WERI-Rb-1 (cell line): Measurements from ENCODE around the gene PKNOX2.

ENCODE experiments used
- DNase-seq: peaks from one replicate; pipeline ENCODE4 v3.0.0-alpha.2; 2020
- H3K27ac ChIP-seq: fragments of 250-450 bp; sonication (Bioruptor Pico); 2 replicates; pipeline ENCODE4 v1.5.1; 2020; ENCODE audit warnings: mild to moderate bottlenecking, moderate library complexity
- H3K27me3 ChIP-seq: fragments of 250-450 bp; sonication (Bioruptor Pico); 2 replicates; pipeline ENCODE4 v1.5.1; 2021; ENCODE audit warnings: mild to moderate bottlenecking, low read depth, moderate library complexity; ENCODE audit not compliant: insufficient read depth, severe bottlenecking
- H3K36me3 ChIP-seq: fragments of 250-450 bp; sonication (Bioruptor Pico); 2 replicates; pipeline ENCODE4 v1.5.1; 2020; ENCODE audit warnings: mild to moderate bottlenecking, moderate library complexity
- H3K4me3 ChIP-seq: 2 replicates; pipeline ENCODE4 v1.5.1; 2011; ENCODE audit warnings: low read depth, mild to moderate bottlenecking, control low read depth, low read length
- H3K9me3 ChIP-seq: fragments of 250-450 bp; sonication (Bioruptor Pico); 2 replicates; pipeline ENCODE4 v1.5.1; 2021; ENCODE audit warnings: mild to moderate bottlenecking, moderate library complexity; ENCODE audit not compliant: severe bottlenecking
- CTCF ChIP-seq: IDR thresholded peaks from 2 replicates; pipeline ENCODE4 v1.5.1; 2011; ENCODE audit warnings: low read depth, mild to moderate bottlenecking, control low read depth, inconsistent platforms, low read length

Gene PKNOX2

GRCh38 chr11:125211191-125211947, 46.8 kb downstream of the PKNOX2 start:
- Histone ChIP-seq H3K27me3 (no peaks in the 10 kb centered on the region), H3K36me3 (no peaks in the 10 kb centered on the region), H3K27ac (no peak overlapping the region), H3K9me3 (no peaks in the 10 kb centered on the region), H3K4me3 (no peak overlapping the region)
- no peak for DNase-seq
- no peak for TF ChIP-seq CTCF

GRCh38 chr11:125211948-125212340, 47.4 kb downstream of the PKNOX2 start:
- no peaks in the 10 kb centered on the region for H3K9me3 ChIP-seq
- H3K27ac ChIP-seq, result no peak overlapping the region
- no peak for TF ChIP-seq CTCF
- H3K36me3 ChIP-seq, result no peaks in the 10 kb centered on the region
- no peak for DNase-seq
- H3K4me3 ChIP-seq, result no peak overlapping the region
- H3K27me3 ChIP-seq, result no peaks in the 10 kb centered on the region

- H3K9me3 ChIP-seq, result no peaks in the 10 kb centered on the region
- no peak overlapping the region for H3K4me3 ChIP-seq
- no peak for TF ChIP-seq CTCF
- DNase-seq, result no peak
- no peak overlapping the region for H3K27ac ChIP-seq
- no peaks in the 10 kb centered on the region for H3K27me3 ChIP-seq
- no peaks in the 10 kb centered on the region for H3K36me3 ChIP-seq
These were observed 50.3 kb downstream of the PKNOX2 start for GRCh38 chr11:125214601-125215565.

GRCh38 chr11:125215976-125216375, 51.4 kb downstream of the PKNOX2 start:
- Histone ChIP-seq H3K36me3 (no peaks in the 10 kb centered on the region), H3K27me3 (no peaks in the 10 kb centered on the region), H3K9me3 (no peaks in the 10 kb centered on the region), H3K27ac (no peak overlapping the region), H3K4me3 (no peak overlapping the region)
- TF ChIP-seq CTCF, result no peak
- DNase-seq, result no peak

GRCh38 chr11:125218336-125218735, 53.8 kb downstream of the PKNOX2 start:
- Histone ChIP-seq H3K4me3 (no peak overlapping the region), H3K9me3 (no peaks in the 10 kb centered on the region), H3K36me3 (no peaks in the 10 kb centered on the region), H3K27me3 (no peaks in the 10 kb centered on the region), H3K27ac (no peak overlapping the region)
- DNase-seq, result no peak
- no peak for TF ChIP-seq CTCF
